SK-N-SH (cell line): ENCODE results near the gene TGFA. TPM values are rescaled to one million over a fixed set of nuclear protein-coding genes. Genes with fewer than 3 reads are reported as not detected.

Experiments
- CTCF ChIA-PET: fragments of 300-600, 350-600 bp; formaldehyde crosslinking; extraction: SDS; loops from one replicate; lab custom pipeline; 2021; lab: Yijun Ruan, JAX
- POLR2A ChIA-PET: fragments of 350-600 bp; sonication (Branson Sonifier 250); formaldehyde crosslinking; extraction: SDS; loops from one replicate; lab custom pipeline; 2020; ENCODE audit warnings: antibody characterized with exemption, inconsistent platforms; lab: Yijun Ruan, JAX
- DNase-seq: peaks from one replicate; pipeline ENCODE4 v3.0.0; 2012
- H2AFZ ChIP-seq: fragments of 200-600 bp; sonication (generic); 2 replicates; pipeline ENCODE4 v1.8.1; 2016; ENCODE audit warnings: antibody characterized with exemption, mild to moderate bottlenecking, low read depth
- H3F3A ChIP-seq: fragments of 200-600 bp; sonication (generic); replicated peaks from 2 replicates; pipeline ENCODE3; 2016; ENCODE audit warnings: antibody characterized with exemption, mild to moderate bottlenecking; ENCODE audit not compliant: insufficient read depth
- H3K27ac ChIP-seq, 2 experiments: fragments of 200-500 bp in 1 of 2; fragments of 200-600 bp in 1 of 2; sonication (Bioruptor generic) in 1 of 2; sonication (generic), shearing (Covaris generic) in 1 of 2; 2 replicates each; pipeline versions ENCODE4 v1.5.1 to v1.6.1; 2014 to 2016; ENCODE audit warnings: low read depth in 2 of 2, inconsistent platforms in 1 of 2, low read length in 1 of 2, mild to moderate bottlenecking in 1 of 2, mixed read lengths in 1 of 2
- H3K27me3 ChIP-seq: fragments of 200-600 bp; sonication (generic), shearing (Covaris generic); 2 replicates; pipeline ENCODE4 v1.6.1; 2016; ENCODE audit warnings: mixed run types; ENCODE audit not compliant: insufficient read depth
- H3K36me3 ChIP-seq, 2 experiments: fragments of 200-500 bp in 1 of 2; fragments of 200-600 bp in 1 of 2; sonication (Bioruptor generic) in 1 of 2; sonication (generic) in 1 of 2; replicated peaks in 1 of 2; 2 replicates each; pipeline versions ENCODE3 to v1.5.1; 2014 to 2016; ENCODE audit warnings: low read length in 1 of 2, mild to moderate bottlenecking in 1 of 2; ENCODE audit not compliant: insufficient read depth in 2 of 2, control insufficient read depth in 1 of 2
- H3K4me1 ChIP-seq, 2 experiments: fragments of 200-500 bp in 1 of 2; fragments of 200-600 bp in 1 of 2; sonication (Bioruptor generic) in 1 of 2; sonication (generic), shearing (Covaris generic) in 1 of 2; 2 replicates each; pipeline versions ENCODE4 v1.5.1 to v1.6.1; 2014 to 2016; ENCODE audit warnings: low read depth in 1 of 2, low read length in 1 of 2, mixed run types in 1 of 2; ENCODE audit not compliant: insufficient read depth in 2 of 2, control insufficient read depth in 1 of 2
- H3K4me2 ChIP-seq: fragments of 200-600 bp; sonication (generic), shearing (Covaris generic); 2 replicates; pipeline ENCODE4 v1.6.1; 2017; ENCODE audit warnings: mixed run types
- H3K4me3 ChIP-seq, 2 experiments: fragments of 200-500 bp in 1 of 2; fragments of 200-600 bp in 1 of 2; sonication (Bioruptor generic) in 1 of 2; sonication (generic), shearing (Covaris generic) in 1 of 2; 2 replicates each; pipeline versions ENCODE4 v1.5.1 to v1.8.1; 2014 to 2016; ENCODE audit warnings: low read depth in 2 of 2, inconsistent platforms in 1 of 2, low read length in 1 of 2, mild to moderate bottlenecking in 1 of 2, mixed read lengths in 1 of 2, moderate library complexity in 1 of 2
- H3K79me2 ChIP-seq: fragments of 200-600 bp; sonication (generic); 2 replicates; pipeline ENCODE4 v1.8.1; 2017; ENCODE audit warnings: mild to moderate bottlenecking; ENCODE audit not compliant: insufficient read depth
- H3K9ac ChIP-seq: fragments of 200-600 bp; sonication (generic); 2 replicates; pipeline ENCODE4 v1.6.1; 2017; ENCODE audit warnings: mixed run types
- H3K9me2 ChIP-seq: fragments of 200-600 bp; sonication (generic); 2 replicates; pipeline ENCODE4 v1.6.1; 2017; ENCODE audit warnings: mixed run types
- H3K9me3 ChIP-seq: fragments of 200-600 bp; sonication (generic); 2 replicates; pipeline ENCODE4 v1.6.1; 2017; ENCODE audit warnings: mixed run types, mild to moderate bottlenecking, moderate library complexity
- H4K20me1 ChIP-seq: fragments of 200-600 bp; sonication (generic); 2 replicates; pipeline ENCODE4 v1.6.1; 2017; ENCODE audit warnings: mild to moderate bottlenecking, mixed run types; ENCODE audit not compliant: insufficient read depth
- CHD2 ChIP-seq: fragments of 150-350 bp; IDR thresholded peaks from 2 replicates; pipeline ENCODE4 v1.6.1; 2018; ENCODE audit warnings: low read length; ENCODE audit not compliant: partially characterized antibody
- CTCF ChIP-seq: fragments of 200-600 bp; sonication (generic); IDR thresholded peaks from 2 replicates; pipeline ENCODE4 v1.6.1; 2017; ENCODE audit warnings: antibody characterized with exemption, mild to moderate bottlenecking, moderate library complexity
- EP300 ChIP-seq, 2 experiments: IDR thresholded peaks; 2 replicates each; pipeline versions ENCODE4 v1.4.0 to v1.6.1; 2012; ENCODE audit warnings: borderline replicate concordance in 1 of 2, low read depth in 1 of 2, low read length in 1 of 2
- EZH2phosphoT487 ChIP-seq: fragments of 200-600 bp; sonication (generic); IDR thresholded peaks from 2 replicates; pipeline ENCODE4 v1.6.1; 2017; ENCODE audit warnings: low read depth, mixed run types, mild to moderate bottlenecking, antibody characterized with exemption, moderate library complexity, borderline replicate concordance
- FOSL2 ChIP-seq: IDR thresholded peaks from 2 replicates; pipeline ENCODE4 v1.4.0; 2012; ENCODE audit warnings: low read depth, mild to moderate bottlenecking, moderate library complexity, borderline replicate concordance
- GABPA ChIP-seq: IDR thresholded peaks from 2 replicates; pipeline ENCODE4 v1.4.0; 2012; ENCODE audit warnings: low read depth, mild to moderate bottlenecking
- MAX ChIP-seq: IDR thresholded peaks from 2 replicates; pipeline ENCODE4 v1.4.0; 2012; ENCODE audit warnings: low read depth
- NFIC ChIP-seq: IDR thresholded peaks from 2 replicates; pipeline ENCODE4 v1.4.0; 2012; ENCODE audit warnings: borderline replicate concordance
- RAD21 ChIP-seq: IDR thresholded peaks from 2 replicates; pipeline ENCODE4 v1.6.1; 2012; ENCODE audit warnings: mild to moderate bottlenecking, low read length
- RCOR1 ChIP-seq: fragments of 150-350 bp; IDR thresholded peaks from 2 replicates; pipeline ENCODE4 v1.6.1; 2017; ENCODE audit warnings: antibody characterized with exemption, low read length
- REST ChIP-seq: IDR thresholded peaks from 2 replicates; pipeline ENCODE4 v1.6.1; 2012; ENCODE audit warnings: mild to moderate bottlenecking, low read depth, low read length, moderate library complexity
- RFX5 ChIP-seq: IDR thresholded peaks from 2 replicates; pipeline ENCODE4 v1.6.1; 2012; ENCODE audit warnings: mild to moderate bottlenecking, improper control_type of control experiment, low read length
- RXRA ChIP-seq: IDR thresholded peaks from 2 replicates; pipeline ENCODE4 v1.4.0; 2012; ENCODE audit warnings: low read depth, mild to moderate bottlenecking, borderline replicate concordance
- SMC3 ChIP-seq: IDR thresholded peaks from 2 replicates; pipeline ENCODE4 v1.6.1; 2012; ENCODE audit warnings: low read depth, low read length, improper control_type of control experiment
- TAF1 ChIP-seq: IDR thresholded peaks from 2 replicates; pipeline ENCODE4 v1.6.1; 2012; ENCODE audit warnings: low read depth, mild to moderate bottlenecking, low read length, moderate library complexity, borderline replicate concordance
- TCF12 ChIP-seq: IDR thresholded peaks from 2 replicates; pipeline ENCODE4 v1.4.0; 2012
- USF2 ChIP-seq: fragments of 150-350 bp; IDR thresholded peaks from 2 replicates; pipeline ENCODE4 v1.6.1; 2017; ENCODE audit warnings: antibody characterized with exemption, low read length, low read depth, borderline replicate concordance
- ZBTB33 ChIP-seq: IDR thresholded peaks from 2 replicates; pipeline ENCODE4 v1.4.0; 2012; ENCODE audit warnings: low read depth, borderline replicate concordance
- WGBS: methylation state at CpG from one replicate; pipeline ENCODE4 v1.1.6; 2017; ENCODE audit warnings: low lambda C conversion rate; 5-methylcytosine and 5-hydroxymethylcytosine counted together
- polyA plus RNA-seq, 3 experiments: library from polyadenylated mRNA; depleted of rRNA; stranded (reverse); fragments of >200 nt; gene quantifications; 2 replicates each; pipeline ENCODE4 v1.2.3, GENCODE V29; 2012

TGFA gene
- polyA plus RNA-seq, 1 of the 3 experiments (the other 2 are of a cell fraction), result not detected

GRCh38 chr2:70420143-70420542 lies 133.5 kb downstream of the TGFA start:
- no peak overlapping the region for H3K4me2 ChIP-seq
- no peaks in the 10 kb centered on the region for H3K9me2 ChIP-seq
- no peaks in the 10 kb centered on the region for H4K20me1 ChIP-seq
- H3K9me3 ChIP-seq, result no peaks in the 10 kb centered on the region
- 26% methylated on average over 4 of the region's 4 CpGs for WGBS
- H3K36me3 ChIP-seq, result no peaks in the 10 kb centered on the region
- CTCF ChIA-PET, result no interaction called here
- no peaks in the 10 kb centered on the region for H3K27me3 ChIP-seq
- DNase-seq, result no peak
- no peak overlapping the region for H3K4me3 ChIP-seq
- H3F3A ChIP-seq, result no peaks in the 10 kb centered on the region
- no peak overlapping the region for H3K9ac ChIP-seq
- POLR2A ChIA-PET, result no interaction called here
- no peaks in the 10 kb centered on the region for H3K4me1 ChIP-seq
- H3K79me2 ChIP-seq, result no peaks in the 10 kb centered on the region
- no peak for TF ChIP-seq REST
- no peak for TF ChIP-seq MAX
- TF ChIP-seq SMC3, result no peak
- TF ChIP-seq USF2, result no peak
- TF ChIP-seq TAF1, result no peak
- no peak for TF ChIP-seq GABPA
- no peak for TF ChIP-seq EP300 (IDR thresholded peaks at IDR 0.05; ENCODE audit: borderline replicate concordance in 1 of 2, low read depth in 1 of 2, low read length in 1 of 2)
- TF ChIP-seq CHD2, result no peak
- TF ChIP-seq RAD21, result no peak
- no peak for TF ChIP-seq EZH2phosphoT487
- TF ChIP-seq RXRA, result no peak
- TF ChIP-seq NFIC, result no peak
- no peak for TF ChIP-seq RCOR1
- no peak for TF ChIP-seq FOSL2
- TF ChIP-seq TCF12, result no peak
- no peak for TF ChIP-seq CTCF
- no peak for TF ChIP-seq ZBTB33
- no peak for TF ChIP-seq RFX5
- TF ChIP-seq, all 33 proteins: peak for 0
- Histone ChIP-seq H2AFZ (no peak overlapping the region), H3K27ac (no peak overlapping the region)
